Gastroesophageal sphincter (tissue), 4 donors: ENCODE measurements around the gene RNF213. TPM values are rescaled to one million over a fixed set of nuclear protein-coding genes. Genes with fewer than 3 reads are reported as not detected.

Experiments
- ATAC-seq: fragments of 150-250 bp; one replicate; pipeline ENCODE4 v1.9.1; 2016; ENCODE audit warnings: mild to moderate bottlenecking, moderate library complexity
- H3K27ac ChIP-seq, 4 donors: fragments of 200-600 bp; sonication (generic) in 3 of 4; 1 replicate in 3 of 4; 2 replicates in 1 of 4; pipeline ENCODE4 v1.5.1; 2016 to 2019
- H3K27me3 ChIP-seq: fragments of 200-600 bp; sonication (generic); one replicate; pipeline ENCODE4 v1.5.1; 2019
- H3K36me3 ChIP-seq, 2 donors: fragments of 200-600 bp; sonication (generic); one replicate each; pipeline ENCODE4 v1.5.1; 2019; ENCODE audit warnings: control low read depth in 1 of 2
- H3K4me1 ChIP-seq, 3 donors: fragments of 200-600 bp; sonication (generic); 1 replicate in 2 of 3; 2 replicates in 1 of 3; pipeline ENCODE4 v1.5.1; 2016 to 2019; ENCODE audit warnings: control low read depth in 2 of 3
- H3K4me3 ChIP-seq, 2 donors: fragments of 200-600 bp; sonication (generic); one replicate each; pipeline ENCODE4 v1.5.1; 2019; ENCODE audit warnings: mild to moderate bottlenecking in 1 of 2, moderate library complexity in 1 of 2
- H3K9me3 ChIP-seq, 3 donors: fragments of 200-600 bp; sonication (generic); one replicate each; pipeline ENCODE4 v1.5.1; 2017 to 2019; ENCODE audit warnings: control low read depth in 2 of 3
- EP300 ChIP-seq: sonication (generic); formaldehyde crosslinking; IDR thresholded peaks from one replicate; pipeline ENCODE4 v1.6.1; 2017; ENCODE audit warnings: antibody characterized with exemption, mild to moderate bottlenecking
- POLR2A ChIP-seq, 2 donors: fragments of 450-650 bp; IDR thresholded peaks; one replicate each; pipeline ENCODE4 v1.6.1; 2017; ENCODE audit warnings: antibody characterized with exemption in 2 of 2, mild to moderate bottlenecking in 2 of 2, moderate library complexity in 1 of 2
- POLR2AphosphoS5 ChIP-seq: sonication (generic); formaldehyde crosslinking; IDR thresholded peaks from one replicate; pipeline ENCODE4 v1.6.1; 2017; ENCODE audit warnings: antibody characterized with exemption
- WGBS, 2 donors: methylation state at CpG; one replicate each; pipeline ENCODE4 v1.1.5; 2018; ENCODE audit warnings: low coverage in 1 of 2; 5-methylcytosine and 5-hydroxymethylcytosine counted together
- total RNA-seq, 4 donors: library from RNA; depleted of rRNA; stranded (reverse); fragments of >200 nt; gene quantifications; one replicate each; pipeline ENCODE4 v1.1.0, GENCODE V29; 2016
- TF ChIP-seq, protein P1 (sequence below), 4 experiments: fragments of 200-600 bp in 2 of 4; fragments of 450-650 bp in 2 of 4; sonication (generic) in 1 of 4; IDR thresholded peaks; one replicate each; pipeline ENCODE4 v1.5.1; 2017 to 2019; ENCODE audit warnings: antibody characterized with exemption in 4 of 4, mild to moderate bottlenecking in 2 of 4, moderate library complexity in 2 of 4

The RNF213 gene
- total RNA-seq, 4 donors from 2014 or later = 59.2 to 87.6 (median 67.8) TPM

GRCh38 chr17:80229011-80229410, 31.6 kb upstream of the RNF213 start:
- Histone ChIP-seq H3K27ac (no peak overlapping the region), H3K4me3 (no peak overlapping the region), H3K4me1 (no peaks in the 10 kb centered on the region), H3K9me3 (peaks cover 0 to 20% (median 0%) of the 10 kb centered on the region in 3 donors), H3K36me3 (peaks cover 0 to 94% of the 10 kb centered on the region in 2 donors), H3K27me3 (no peaks in the 10 kb centered on the region)
- no peak for ATAC-seq
- WGBS, 2 donors = 85% methylated on average over 4 of the region's 4 CpGs; no CpG with 5 or more reads in 1 of the 2 donors
- no peak for TF ChIP-seq POLR2A (IDR thresholded peaks at IDR 0.05)
- TF ChIP-seq EP300 = no peak
- TF ChIP-seq, protein P1, sequence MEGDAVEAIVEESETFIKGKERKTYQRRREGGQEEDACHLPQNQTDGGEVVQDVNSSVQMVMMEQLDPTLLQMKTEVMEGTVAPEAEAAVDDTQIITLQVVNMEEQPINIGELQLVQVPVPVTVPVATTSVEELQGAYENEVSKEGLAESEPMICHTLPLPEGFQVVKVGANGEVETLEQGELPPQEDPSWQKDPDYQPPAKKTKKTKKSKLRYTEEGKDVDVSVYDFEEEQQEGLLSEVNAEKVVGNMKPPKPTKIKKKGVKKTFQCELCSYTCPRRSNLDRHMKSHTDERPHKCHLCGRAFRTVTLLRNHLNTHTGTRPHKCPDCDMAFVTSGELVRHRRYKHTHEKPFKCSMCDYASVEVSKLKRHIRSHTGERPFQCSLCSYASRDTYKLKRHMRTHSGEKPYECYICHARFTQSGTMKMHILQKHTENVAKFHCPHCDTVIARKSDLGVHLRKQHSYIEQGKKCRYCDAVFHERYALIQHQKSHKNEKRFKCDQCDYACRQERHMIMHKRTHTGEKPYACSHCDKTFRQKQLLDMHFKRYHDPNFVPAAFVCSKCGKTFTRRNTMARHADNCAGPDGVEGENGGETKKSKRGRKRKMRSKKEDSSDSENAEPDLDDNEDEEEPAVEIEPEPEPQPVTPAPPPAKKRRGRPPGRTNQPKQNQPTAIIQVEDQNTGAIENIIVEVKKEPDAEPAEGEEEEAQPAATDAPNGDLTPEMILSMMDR (IDR thresholded peaks at IDR 0.05) = no peak
- TF ChIP-seq POLR2AphosphoS5 = no peak

GRCh38 chr17:80232438-80232837, 28.2 kb upstream of the RNF213 start:
- Histone ChIP-seq H3K9me3 (peaks cover 0 to 21% (median 0%) of the 10 kb centered on the region in 3 donors), H3K4me1 (no peaks in the 10 kb centered on the region), H3K4me3 (no peak overlapping the region), H3K27ac (no peak overlapping the region), H3K27me3 (no peaks in the 10 kb centered on the region), H3K36me3 (peaks cover 0 to 100% of the 10 kb centered on the region in 2 donors)
- WGBS, 2 donors = 100% methylated on average over 1 of the region's 1 CpG; no CpG with 5 or more reads in 1 of the 2 donors
- ATAC-seq = no peak
- TF ChIP-seq POLR2AphosphoS5 (no peak), EP300 (no peak), POLR2A (IDR thresholded peaks at IDR 0.05) (no peak)
- TF ChIP-seq, protein P1 (IDR thresholded peaks at IDR 0.05) = no peak

GRCh38 chr17:80233202-80233601, 27.4 kb upstream of the RNF213 start:
- H3K36me3 ChIP-seq = peaks cover 0 to 100% of the 10 kb centered on the region in 2 donors
- H3K4me3 ChIP-seq = no peak overlapping the region
- H3K27me3 ChIP-seq = no peaks in the 10 kb centered on the region
- H3K27ac ChIP-seq = no peak overlapping the region
- peaks cover 0 to 21% (median 0%) of the 10 kb centered on the region in 3 donors for H3K9me3 ChIP-seq
- H3K4me1 ChIP-seq = no peaks in the 10 kb centered on the region
- no peak for ATAC-seq
- 98 to 100% methylated on average over 2 to 3 of the region's 3 CpGs for WGBS, 2 donors
- TF ChIP-seq EP300 (no peak), POLR2AphosphoS5 (no peak), POLR2A (IDR thresholded peaks at IDR 0.05) (no peak)
- TF ChIP-seq, protein P1 (IDR thresholded peaks at IDR 0.05) = no peak

- TF ChIP-seq EP300 (no peak), POLR2A (IDR thresholded peaks at IDR 0.05) (no peak), POLR2AphosphoS5 (no peak)
- TF ChIP-seq, protein P1 (IDR thresholded peaks at IDR 0.05) = no peak
- 80% methylated on average over 2 of the region's 17 CpGs; no CpG with 5 or more reads in 1 of the 2 donors for WGBS, 2 donors
- H3K4me3 ChIP-seq = no peak overlapping the region
- H3K27ac ChIP-seq = no peak overlapping the region
- peaks cover 0 to 21% (median 0%) of the 10 kb centered on the region in 3 donors for H3K9me3 ChIP-seq
- no peaks in the 10 kb centered on the region for H3K4me1 ChIP-seq
- H3K27me3 ChIP-seq = no peaks in the 10 kb centered on the region
- H3K36me3 ChIP-seq = peaks cover 0 to 98% of the 10 kb centered on the region in 2 donors
- ATAC-seq = no peak
Measured at GRCh38 chr17:80236911-80237310, 23.7 kb upstream of the RNF213 start.

- H3K36me3 ChIP-seq = peaks cover 0 to 98% of the 10 kb centered on the region in 2 donors
- TF ChIP-seq EP300 = no peak
- TF ChIP-seq POLR2AphosphoS5 = no peak
- TF ChIP-seq POLR2A (IDR thresholded peaks at IDR 0.05) = no peak
- TF ChIP-seq, protein P1 (IDR thresholded peaks at IDR 0.05) = no peak
- H3K4me3 ChIP-seq = no peak overlapping the region
Measured at GRCh38 chr17:80237386-80237785, 23.3 kb upstream of the RNF213 start.

More at GRCh38 chr17:80237386-80237785, 23.3 kb upstream of the RNF213 start:
- Histone ChIP-seq H3K9me3 (peaks cover 0 to 16% (median 0%) of the 10 kb centered on the region in 3 donors), H3K27ac (no peak overlapping the region), H3K4me1 (no peaks in the 10 kb centered on the region), H3K27me3 (no peaks in the 10 kb centered on the region)
- ATAC-seq = no peak
- 95% methylated on average over 6 of the region's 10 CpGs; no CpG with 5 or more reads in 1 of the 2 donors for whole genome bisulfite sequencing, 2 donors
